Ovary (tissue), 9 donors: ENCODE measurements around the gene ABCC3. TPM values are rescaled to one million over a fixed set of nuclear protein-coding genes. Genes with fewer than 3 reads are reported as not detected.

Experiments used
- DNase-seq, 5 donors: peaks; one replicate each; pipeline ENCODE4 v3.0.0-alpha.2; 2019 to 2020
- H3K27ac ChIP-seq, 2 donors: fragments of 200-600 bp; one replicate each; pipeline versions ENCODE4 v1.5.1 to v1.8.0; 2019 to 2022
- H3K27me3 ChIP-seq: fragments of 200-600 bp; one replicate; pipeline ENCODE4 v1.8.0; 2022
- H3K36me3 ChIP-seq: fragments of 200-600 bp; sonication (generic); one replicate; pipeline ENCODE4 v1.5.1; 2019
- H3K4me1 ChIP-seq: one replicate; pipeline ENCODE4 v1.8.1; 2013; ENCODE audit warnings: mild to moderate bottlenecking, moderate library complexity; ENCODE audit not compliant: insufficient read depth
- H3K4me3 ChIP-seq: fragments of 200-600 bp; sonication (generic); one replicate; pipeline ENCODE4 v1.5.1; 2017
- H3K9me3 ChIP-seq, 2 donors: fragments of 200-600 bp in 1 of 2; sonication (generic) in 1 of 2; one replicate each; pipeline versions ENCODE4 v1.5.1 to v1.8.1; 2013 to 2019; ENCODE audit warnings: mild to moderate bottlenecking in 1 of 2, moderate library complexity in 1 of 2
- EP300 ChIP-seq: sonication (generic); formaldehyde crosslinking; IDR thresholded peaks from one replicate; pipeline ENCODE4 v1.6.1; 2017; ENCODE audit warnings: antibody characterized with exemption
- POLR2A ChIP-seq: fragments of 450-650 bp; IDR thresholded peaks from one replicate; pipeline ENCODE4 v1.6.1; 2017; ENCODE audit warnings: antibody characterized with exemption, mild to moderate bottlenecking, moderate library complexity
- WGBS, 3 donors: extraction: QIAGEN DNeasy Blood & Tissue Kit in 1 of 3; methylation state at CpG; one replicate each; pipeline versions ENCODE4 v1.1.5 to v1.1.7; 2013 to 2017; 5-methylcytosine and 5-hydroxymethylcytosine counted together
- intact Hi-C, 4 donors: fragments of 100-400 bp; cut with DNase I; formaldehyde crosslinking; loops; one replicate each; pipeline versions ENCODE4 v1.11.0 to v1.15.1; 2022 to 2023
- polyA plus RNA-seq, 2 donors: library from polyadenylated mRNA; stranded (reverse); fragments of 200-250 nt in 1 of 2; fragments of 350-450 nt in 1 of 2; fragmentation: Illumina TruSeq in 1 of 2; extraction: RNeasy Lipid Tissue Mini Kit (QIAGEN cat#74804) in 1 of 2; gene quantifications; one replicate each; pipeline ENCODE4 v1.2.3, GENCODE V29; 2013 to 2014
- total RNA-seq, 7 donors: library from RNA; depleted of rRNA in 2 of 7; stranded (reverse); fragments of >200 nt in 2 of 7; fragmentation: NEBNext Ultra II Directional in 3 of 7; extraction: Animal tissue kit (Norgen Biotek cat#: 25700) in 3 of 7; gene quantifications; one replicate each; pipeline versions ENCODE4 v1.1.0 to v1.2.4, GENCODE V29; 2016 to 2023
- TF ChIP-seq, protein P1 (sequence below), 3 donors: fragments of 450-650 bp in 2 of 3; fragments of 200-600 bp in 1 of 3; IDR thresholded peaks; one replicate each; pipeline versions ENCODE4 v1.5.1 to v1.8.0; 2016 to 2022; ENCODE audit warnings: antibody characterized with exemption in 3 of 3, mild to moderate bottlenecking in 1 of 3
- donor health status: DM: no; HTN: no; CAD: no; lungs with moderate emphysema.
- donor health status: DM: no; HTN: no; CAD: no.
- donor health status: Bipolar disorder and iron deficiency.
- donor health status: DM: yes; HTN: yes; CAD: no.
- donor health status: DM: no; HTN: no; CAD: no.
- donor health status: DM: yes; HTN: yes; CAD: no.

Gene ABCC3
- total and polyA plus RNA-seq, 9 donors: 1.4 to 14.2 (median 5.2) TPM

GRCh38 chr17:50685334-50685665 lies 50.6 kb downstream of the ABCC3 start:
- no peaks in the 10 kb centered on the region for H3K27me3 ChIP-seq
- WGBS, 3 donors: 84 to 91% (median 86%) methylated on average over 1 of the region's 1 CpG
- intact Hi-C loops: loop anchor here (5.0 to 10.0 kb wide), 4 partner anchors 50 to 203 kb away; partner anchors contain the start of gene ABCC3 (in 1 of the 4)
- DNase-seq: no peak
- H3K4me1 ChIP-seq: peaks cover 29% of the 10 kb centered on the region
- no peaks in the 10 kb centered on the region for H3K9me3 ChIP-seq
- H3K36me3 ChIP-seq: no peaks in the 10 kb centered on the region
- peak overlapping the region in 1 of 2 donors; percentile 7 for H3K27ac ChIP-seq
- TF ChIP-seq EP300: no peak
- TF ChIP-seq POLR2A: no peak
- TF ChIP-seq, protein P1, sequence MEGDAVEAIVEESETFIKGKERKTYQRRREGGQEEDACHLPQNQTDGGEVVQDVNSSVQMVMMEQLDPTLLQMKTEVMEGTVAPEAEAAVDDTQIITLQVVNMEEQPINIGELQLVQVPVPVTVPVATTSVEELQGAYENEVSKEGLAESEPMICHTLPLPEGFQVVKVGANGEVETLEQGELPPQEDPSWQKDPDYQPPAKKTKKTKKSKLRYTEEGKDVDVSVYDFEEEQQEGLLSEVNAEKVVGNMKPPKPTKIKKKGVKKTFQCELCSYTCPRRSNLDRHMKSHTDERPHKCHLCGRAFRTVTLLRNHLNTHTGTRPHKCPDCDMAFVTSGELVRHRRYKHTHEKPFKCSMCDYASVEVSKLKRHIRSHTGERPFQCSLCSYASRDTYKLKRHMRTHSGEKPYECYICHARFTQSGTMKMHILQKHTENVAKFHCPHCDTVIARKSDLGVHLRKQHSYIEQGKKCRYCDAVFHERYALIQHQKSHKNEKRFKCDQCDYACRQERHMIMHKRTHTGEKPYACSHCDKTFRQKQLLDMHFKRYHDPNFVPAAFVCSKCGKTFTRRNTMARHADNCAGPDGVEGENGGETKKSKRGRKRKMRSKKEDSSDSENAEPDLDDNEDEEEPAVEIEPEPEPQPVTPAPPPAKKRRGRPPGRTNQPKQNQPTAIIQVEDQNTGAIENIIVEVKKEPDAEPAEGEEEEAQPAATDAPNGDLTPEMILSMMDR (IDR thresholded peaks at IDR 0.05): no peak
- H3K4me3 ChIP-seq: no peak overlapping the region

GRCh38 chr17:50685691-50686493 lies 51.2 kb downstream of the ABCC3 start:
- 65 to 76% (median 70%) methylated on average over 17 of the region's 17 CpGs for WGBS, 3 donors
- intact Hi-C loops: loop anchor here (5.0 to 10.0 kb wide), 4 partner anchors 51 to 204 kb away; partner anchors contain the start of gene ABCC3 (in 1 of the 4)
- DNase-seq: no peak
- H3K4me1 ChIP-seq: peaks cover 29% of the 10 kb centered on the region
- no peaks in the 10 kb centered on the region for H3K36me3 ChIP-seq
- TF ChIP-seq EP300: no peak
- TF ChIP-seq, protein P1 (IDR thresholded peaks at IDR 0.05): no peak
- H3K27ac ChIP-seq: peak overlapping the region; percentile 34 to 85
- no peaks in the 10 kb centered on the region for H3K9me3 ChIP-seq
- no peaks in the 10 kb centered on the region for H3K27me3 ChIP-seq
- no peak overlapping the region for H3K4me3 ChIP-seq

GRCh38 chr17:50686494-50687199 lies 52.0 kb downstream of the ABCC3 start:
- Histone ChIP-seq H3K36me3 (no peaks in the 10 kb centered on the region), H3K9me3 (no peaks in the 10 kb centered on the region), H3K4me3 (no peak overlapping the region), H3K27me3 (no peaks in the 10 kb centered on the region), H3K27ac (peak overlapping the region; percentile 53 to 85), H3K4me1 (peaks cover 25% of the 10 kb centered on the region)
- 7 to 12% (median 8%) methylated on average over 14 of the region's 14 CpGs for WGBS, 3 donors
- TF ChIP-seq, protein P1 (IDR thresholded peaks at IDR 0.05): no peak
- TF ChIP-seq POLR2A: no peak
- peak; percentile 69 for TF ChIP-seq EP300
- DNase-seq: peak; percentile 83 to 94 (median 87)
- intact Hi-C loops: loop anchor here (5.0 to 10.0 kb wide), 4 partner anchors 52 to 204 kb away; partner anchors contain the start of gene ABCC3 (in 1 of the 4)

- Histone ChIP-seq H3K4me1 (peaks cover 30% of the 10 kb centered on the region), H3K27ac (peak overlapping the region; percentile 53 to 85), H3K36me3 (no peaks in the 10 kb centered on the region), H3K4me3 (no peak overlapping the region), H3K27me3 (no peaks in the 10 kb centered on the region), H3K9me3 (no peaks in the 10 kb centered on the region)
- WGBS, 3 donors: 40 to 52% (median 51%) methylated on average over 16 of the region's 16 CpGs
- intact Hi-C loops: loop anchor here (5.0 to 10.0 kb wide), 4 partner anchors 53 to 205 kb away; partner anchors contain the start of gene ABCC3 (in 1 of the 4)
- peak; percentile 78 to 88 (median 87) for DNase-seq
- TF ChIP-seq, protein P1 (IDR thresholded peaks at IDR 0.05): peak in 1 of 3 donors; percentile 19
- TF ChIP-seq POLR2A (peak; percentile 35), EP300 (no peak)
Measured at GRCh38 chr17:50687200-50688066, 52.8 kb downstream of the ABCC3 start.
